DMS114 treated with DMSO at 0.1 percent for 48 hours (cell line): ENCODE measurements around the gene MSMB.

Experiments used
- DNase-seq: peaks from one replicate; lab custom pipeline; 2025; ENCODE audit not compliant: unreplicated experiment; lab: John Stamatoyannopoulos, UW

Gene MSMB

GRCh38 chr10:46035923-46036849, 9.9 kb downstream of the MSMB start:
- DNase-seq: no peak

- no peak for DNase-seq
Measured at GRCh38 chr10:46033602-46034011, 12.5 kb downstream of the MSMB start.

GRCh38 chr10:46031648-46032532, 14.2 kb downstream of the MSMB start:
- DNase-seq: no peak

DNA sequence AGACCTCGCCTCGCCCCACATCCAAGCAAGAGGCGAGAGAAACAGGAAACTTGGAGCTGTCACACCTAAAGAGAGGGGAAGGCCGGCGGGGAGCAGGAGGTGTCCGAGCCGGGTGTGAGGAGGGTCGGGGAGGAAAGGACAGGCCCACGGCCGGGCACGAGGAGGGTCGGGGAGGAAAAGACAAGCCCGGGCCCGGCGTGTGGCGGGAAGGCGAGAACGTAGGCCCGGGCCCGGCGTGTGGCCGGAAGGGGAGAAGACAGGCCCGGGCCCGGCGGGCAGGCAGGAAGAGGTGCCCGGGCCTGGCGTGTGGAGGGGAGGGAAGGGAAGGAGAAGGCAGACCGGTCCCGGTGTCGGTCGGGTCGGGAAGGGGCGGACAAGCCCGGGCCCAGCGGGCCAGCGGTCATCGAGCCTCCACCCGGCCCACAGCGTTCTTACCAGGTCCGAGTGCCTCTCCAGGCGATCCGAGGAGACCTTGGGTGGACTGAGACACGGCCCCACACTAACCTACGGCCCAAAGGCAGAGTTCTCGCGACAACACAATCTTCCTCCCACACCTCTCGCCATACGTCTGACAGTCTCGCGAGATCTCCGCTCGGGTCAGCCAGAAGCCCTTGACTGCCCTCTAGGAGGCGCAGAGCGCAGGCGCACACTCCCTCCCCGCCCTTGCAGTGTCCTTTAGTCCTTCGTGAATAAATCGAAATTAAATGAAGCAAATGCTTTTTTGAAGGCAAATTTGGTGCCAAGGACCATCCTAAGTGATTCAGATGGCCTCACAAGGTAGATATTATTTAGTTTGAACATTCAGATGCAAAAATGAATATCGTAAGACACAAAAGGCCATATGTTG, 15.8 kb downstream of the MSMB start, which contains the start of gene NCOA4:
NCOA4 (minus strand) TSS at position 533 of the 847 bp plus-strand sequence. CDS start 13,943 bp downstream, outside the sequence.
- peak; percentile 97 for DNase-seq

- DNase-seq: no peak
Measured at GRCh38 chr10:46029461-46030030, 16.5 kb downstream of the MSMB start.

GRCh38 chr10:46028584-46029460, 17.2 kb downstream of the MSMB start:
- DNase-seq: peak; percentile 57

DNA sequence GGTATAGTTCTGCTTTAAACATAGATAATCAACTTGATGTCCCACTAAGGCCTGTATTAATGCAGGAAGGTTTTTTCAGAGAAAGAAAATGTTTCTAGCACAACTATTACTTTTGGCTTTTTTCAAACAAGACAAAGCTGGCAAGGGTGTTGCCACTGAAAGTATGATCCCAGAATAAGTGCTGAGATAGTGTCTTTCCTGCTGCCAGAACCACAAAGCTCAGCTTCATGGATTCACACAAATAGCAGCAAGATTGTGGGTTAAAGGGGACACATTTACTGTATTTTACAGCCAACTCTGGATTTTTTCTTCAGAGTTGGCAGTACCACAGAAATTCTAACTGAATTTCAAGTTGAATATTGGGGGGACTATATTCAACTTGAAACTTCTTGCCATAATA, 20.0 kb downstream of the MSMB start:
- DNase-seq: no peak

- DNase-seq: no peak
Measured at GRCh38 chr10:46025406-46025805, 20.7 kb downstream of the MSMB start.

GRCh38 chr10:46024948-46025347, 21.1 kb downstream of the MSMB start:
- DNase-seq: no peak

DNA sequence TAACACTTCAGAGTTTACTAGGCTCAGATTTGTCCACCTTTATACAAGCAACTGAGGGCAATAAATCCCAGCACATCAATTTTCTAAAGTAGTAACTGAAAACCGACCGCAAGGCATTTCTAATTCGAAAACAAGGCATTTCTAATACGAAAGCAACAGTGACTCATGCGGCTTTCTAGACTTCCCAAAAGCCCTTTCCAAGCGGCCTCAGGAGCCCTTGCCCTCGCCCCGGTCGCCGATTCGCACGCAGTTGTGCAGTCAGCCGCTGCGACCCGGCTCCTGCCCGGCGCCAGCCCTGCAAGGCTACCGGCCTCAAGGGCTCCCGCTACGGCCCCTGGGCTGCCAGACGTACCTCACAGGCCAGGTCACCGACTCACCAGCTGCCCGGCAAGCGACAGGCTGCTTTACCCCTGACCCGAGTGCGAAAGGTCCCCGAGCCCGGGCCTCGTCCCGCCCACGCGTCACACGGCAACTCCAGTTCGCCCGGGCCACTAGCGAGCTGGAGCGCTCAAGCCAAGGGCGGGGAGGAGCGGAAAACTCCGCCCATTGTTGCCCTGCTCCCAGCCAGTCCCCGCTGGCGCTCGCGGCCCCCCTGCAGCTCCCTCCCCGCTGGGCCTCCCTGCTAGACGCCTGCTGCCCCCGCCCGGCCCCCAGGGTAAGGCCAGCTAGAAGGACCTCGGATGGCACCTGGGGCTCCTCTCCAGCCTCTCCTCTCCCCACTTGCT, 22.9 kb downstream of the MSMB start:
- peak; percentile 78 for DNase-seq

GRCh38 chr10:46020344-46020657, 25.8 kb downstream of the MSMB start:
- no peak for DNase-seq

DNA sequence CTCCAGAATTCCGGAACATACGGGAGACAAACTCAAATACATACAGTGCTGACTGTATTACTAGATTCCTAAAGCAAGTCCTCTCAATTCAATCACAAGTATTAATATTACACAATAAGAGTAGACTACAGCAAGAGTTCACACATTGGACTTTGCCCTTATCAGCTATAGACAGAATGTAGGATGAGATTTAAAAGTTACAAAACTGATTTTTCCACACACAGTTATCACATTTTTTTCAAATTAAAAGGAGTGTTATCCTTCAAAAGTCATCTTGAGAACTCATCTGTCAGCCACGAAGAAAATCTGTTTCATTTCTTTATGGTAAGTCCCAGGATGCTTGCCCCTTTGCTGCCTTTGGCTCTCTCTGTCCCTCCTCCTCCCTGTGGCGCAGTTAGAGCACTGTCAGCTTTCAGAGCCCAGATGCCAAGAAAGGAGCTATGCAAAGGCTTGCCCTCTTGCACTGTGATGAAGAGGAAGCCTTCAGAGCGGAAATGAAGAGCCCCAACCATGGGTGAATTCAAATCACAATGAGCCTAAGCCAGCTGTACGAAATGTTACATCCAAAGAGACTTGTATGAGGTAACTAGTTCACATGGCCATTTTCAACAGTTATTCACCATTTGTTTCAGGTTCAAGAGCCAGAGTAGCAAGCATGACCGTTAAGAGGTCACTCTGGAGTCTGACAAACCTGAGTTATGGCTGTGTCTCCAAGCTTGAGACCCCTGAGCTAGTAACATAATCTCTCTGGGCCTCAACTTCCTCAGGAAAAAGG, 26.3 kb downstream of the MSMB start:
- no peak for DNase-seq

DNA sequence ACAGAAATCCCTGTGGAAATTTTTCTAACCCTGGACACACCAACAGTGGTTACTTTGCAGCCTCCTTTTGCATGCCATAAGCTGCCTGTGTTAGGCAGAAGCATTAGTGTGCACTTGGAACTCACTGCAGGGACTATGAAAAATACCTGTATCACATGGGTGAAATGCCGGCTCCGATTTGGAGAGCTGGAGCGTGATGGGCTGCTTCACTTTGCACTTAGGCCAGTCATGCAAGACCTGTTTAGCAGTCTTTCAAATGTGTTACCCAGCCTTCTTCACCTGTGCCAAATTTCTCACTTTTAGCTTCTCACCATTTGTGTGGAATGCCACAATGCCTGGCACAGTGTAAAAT, 26.9 kb downstream of the MSMB start:
- DNase-seq: no peak

DNA sequence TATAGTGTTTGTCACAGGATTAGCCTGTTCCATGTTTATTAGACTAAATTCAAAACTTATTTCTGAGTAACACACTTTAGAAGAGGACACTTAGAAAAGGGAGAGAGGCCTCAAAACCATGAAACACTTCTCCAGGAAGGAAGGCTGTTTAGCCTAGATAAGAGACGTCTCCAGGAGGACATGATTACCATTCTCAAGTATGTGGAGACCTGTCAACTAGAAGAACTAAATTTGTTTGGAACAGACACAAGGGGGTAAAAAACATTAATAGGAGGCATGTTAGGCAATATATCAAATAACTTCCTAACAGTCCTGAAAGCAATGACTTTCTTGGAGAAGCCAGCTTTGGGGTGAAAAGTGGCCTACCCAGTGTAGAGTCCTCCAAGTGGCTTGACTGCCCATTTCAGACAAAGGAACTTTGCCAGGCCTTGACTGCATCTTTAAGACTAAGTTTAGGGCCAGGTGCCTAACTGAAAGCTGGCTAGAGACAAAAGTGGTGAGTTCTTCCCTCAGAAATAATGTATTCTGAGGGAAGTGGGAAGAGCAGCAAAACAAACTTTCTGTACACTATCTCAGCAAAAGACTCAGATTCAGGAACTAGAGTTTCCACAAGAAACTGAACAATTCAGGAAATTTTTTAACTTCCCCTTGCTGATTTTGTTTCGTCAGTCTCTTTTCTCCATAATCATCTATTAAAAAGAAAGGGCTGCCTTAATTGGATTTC, 27.5 kb downstream of the MSMB start:
- no peak for DNase-seq

- DNase-seq: no peak
Measured at GRCh38 chr10:46017733-46018132, 28.3 kb downstream of the MSMB start.

- no peak for DNase-seq
Measured at GRCh38 chr10:46016811-46017210, 29.3 kb downstream of the MSMB start.

- DNase-seq: no peak
Measured at GRCh38 chr10:46016190-46016589, 29.9 kb downstream of the MSMB start.
